ENCODE data around the gene WBP2NL.

Gene WBP2NL

DNA sequence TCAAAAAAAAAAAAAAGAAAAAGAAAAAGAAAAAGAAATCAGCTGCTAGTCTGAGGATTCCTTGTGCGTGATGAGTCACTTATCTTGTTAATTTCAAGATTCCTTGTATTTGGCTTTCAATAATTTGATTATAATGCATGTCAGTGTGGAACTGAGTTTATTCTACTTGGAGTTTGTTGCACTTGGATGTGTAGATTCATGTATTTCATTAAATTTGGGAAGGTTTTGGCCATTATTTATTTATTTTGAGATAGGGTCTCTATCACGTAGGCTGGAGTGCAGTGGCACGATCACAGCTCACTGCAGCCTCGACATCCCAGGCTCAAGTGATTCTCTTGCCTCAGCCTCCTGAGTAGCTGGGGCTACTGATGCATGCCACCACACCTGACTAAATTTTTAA lies 14.8 kb downstream of the WBP2NL start:
- Histone ChIP-seq H3K4me3 (ENCODE audit: low read length, poor library complexity, severe bottlenecking) (no peak overlapping the region), H3K9me3 (ENCODE audit: insufficient read depth, low read depth, low read length) (peaks cover 9% of the 10 kb centered on the region; the same call in 1 of the 2 replicates), H3K79me2 (ENCODE audit: insufficient read depth, low read length) (no peaks in the 10 kb centered on the region), H3K9ac (ENCODE audit: low read depth, low read length, poor library complexity, severe bottlenecking) (no peak overlapping the region), H2AFZ (ENCODE audit: low read length) (no peak overlapping the region), H3F3A (ENCODE audit: low read depth) (no peaks in the 10 kb centered on the region), H3K4me1 (ENCODE audit: insufficient read depth, low read length, poor library complexity, severe bottlenecking) (no peaks in the 10 kb centered on the region), H4K20me1 (ENCODE audit: insufficient read depth, low read length, poor library complexity, severe bottlenecking) (no peaks in the 10 kb centered on the region), H3K36me3 (ENCODE audit: insufficient read depth, low read length) (no peaks in the 10 kb centered on the region), H3K9me2 (replicated peaks; ENCODE audit: low read depth, low read length) (no peaks in the 10 kb centered on the region), H3K27me3 (ENCODE audit: insufficient read depth, low read length, poor library complexity, severe bottlenecking) (no peaks in the 10 kb centered on the region), H3K4me2 (ENCODE audit: low read depth, low read length, poor library complexity, severe bottlenecking) (no peak overlapping the region)
- TF ChIP-seq, protein P1, sequence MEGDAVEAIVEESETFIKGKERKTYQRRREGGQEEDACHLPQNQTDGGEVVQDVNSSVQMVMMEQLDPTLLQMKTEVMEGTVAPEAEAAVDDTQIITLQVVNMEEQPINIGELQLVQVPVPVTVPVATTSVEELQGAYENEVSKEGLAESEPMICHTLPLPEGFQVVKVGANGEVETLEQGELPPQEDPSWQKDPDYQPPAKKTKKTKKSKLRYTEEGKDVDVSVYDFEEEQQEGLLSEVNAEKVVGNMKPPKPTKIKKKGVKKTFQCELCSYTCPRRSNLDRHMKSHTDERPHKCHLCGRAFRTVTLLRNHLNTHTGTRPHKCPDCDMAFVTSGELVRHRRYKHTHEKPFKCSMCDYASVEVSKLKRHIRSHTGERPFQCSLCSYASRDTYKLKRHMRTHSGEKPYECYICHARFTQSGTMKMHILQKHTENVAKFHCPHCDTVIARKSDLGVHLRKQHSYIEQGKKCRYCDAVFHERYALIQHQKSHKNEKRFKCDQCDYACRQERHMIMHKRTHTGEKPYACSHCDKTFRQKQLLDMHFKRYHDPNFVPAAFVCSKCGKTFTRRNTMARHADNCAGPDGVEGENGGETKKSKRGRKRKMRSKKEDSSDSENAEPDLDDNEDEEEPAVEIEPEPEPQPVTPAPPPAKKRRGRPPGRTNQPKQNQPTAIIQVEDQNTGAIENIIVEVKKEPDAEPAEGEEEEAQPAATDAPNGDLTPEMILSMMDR (conservative IDR thresholded peaks at IDR 0.05; ENCODE audit: low read length) = no peak
- TF ChIP-seq EZH2phosphoT487 (IDR thresholded peaks at IDR 0.05; ENCODE audit: borderline replicate concordance) = no peak

DNA sequence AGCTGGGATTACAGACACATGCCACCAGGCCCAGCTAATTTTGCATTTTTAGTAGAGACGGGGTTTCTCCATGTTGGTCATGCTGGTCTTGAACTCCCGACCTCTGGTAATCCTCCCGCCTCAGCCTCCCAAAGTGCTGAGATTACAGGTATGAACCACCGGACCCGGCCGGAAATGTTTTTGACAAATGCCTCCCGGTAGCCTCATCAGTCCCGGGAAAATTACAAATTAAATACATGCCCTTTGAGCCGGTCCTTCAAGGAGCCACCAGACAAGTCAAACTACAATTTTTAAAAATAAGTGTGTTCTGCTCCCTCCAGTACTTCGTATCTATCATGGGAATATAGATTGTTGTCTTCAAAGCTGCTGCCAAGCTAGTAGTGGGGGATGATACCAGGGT lies 17.5 kb downstream of the WBP2NL start:
- no peaks in the 10 kb centered on the region for H3K4me1 ChIP-seq (ENCODE audit: insufficient read depth, low read length, poor library complexity, severe bottlenecking)
- H3K79me2 ChIP-seq (ENCODE audit: insufficient read depth, low read length) = no peaks in the 10 kb centered on the region
- TF ChIP-seq EZH2phosphoT487 (IDR thresholded peaks at IDR 0.05; ENCODE audit: borderline replicate concordance) = no peak
- TF ChIP-seq, protein P1 (conservative IDR thresholded peaks at IDR 0.05; ENCODE audit: low read length) = no peak
- H3K4me2 ChIP-seq (ENCODE audit: low read depth, low read length, poor library complexity, severe bottlenecking) = no peak overlapping the region
- no peak overlapping the region for H3K4me3 ChIP-seq (ENCODE audit: low read length, poor library complexity, severe bottlenecking)
- H3K9ac ChIP-seq (ENCODE audit: low read depth, low read length, poor library complexity, severe bottlenecking) = no peak overlapping the region
- peaks cover under 1% of the 10 kb centered on the region; the same call in 1 of the 2 replicates for H3K9me3 ChIP-seq (ENCODE audit: insufficient read depth, low read depth, low read length)
- no peaks in the 10 kb centered on the region for H3K36me3 ChIP-seq (ENCODE audit: insufficient read depth, low read length)
- H3F3A ChIP-seq (ENCODE audit: low read depth) = no peaks in the 10 kb centered on the region
- no peaks in the 10 kb centered on the region for H3K9me2 ChIP-seq (replicated peaks; ENCODE audit: low read depth, low read length)
- H2AFZ ChIP-seq (ENCODE audit: low read length) = no peak overlapping the region
- H4K20me1 ChIP-seq (ENCODE audit: insufficient read depth, low read length, poor library complexity, severe bottlenecking) = no peaks in the 10 kb centered on the region
- no peaks in the 10 kb centered on the region for H3K27me3 ChIP-seq (ENCODE audit: insufficient read depth, low read length, poor library complexity, severe bottlenecking)

DNA sequence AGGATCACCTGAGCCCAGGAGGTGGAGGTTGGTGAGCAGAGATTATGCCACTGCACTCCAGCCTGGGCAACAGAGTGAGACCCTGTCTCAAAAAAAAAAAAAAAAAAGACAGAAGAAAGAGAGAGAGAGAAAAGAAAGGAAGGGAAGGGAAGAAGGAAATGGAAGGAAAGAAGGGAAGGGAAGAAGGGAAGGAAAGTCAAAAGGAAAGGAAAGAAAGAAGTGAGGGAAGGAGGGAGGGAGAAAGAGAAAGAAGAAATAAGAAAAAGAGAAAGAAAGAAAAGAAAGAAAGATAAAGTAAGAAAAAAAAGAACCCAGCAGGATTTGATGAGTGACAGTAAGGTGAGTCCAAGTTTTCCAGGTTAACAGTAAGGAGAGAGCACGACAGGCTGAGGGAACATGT lies 19.6 kb downstream of the WBP2NL start:
- H3K9me3 ChIP-seq (ENCODE audit: insufficient read depth, low read depth, low read length) = no peaks in the 10 kb centered on the region
- no peak overlapping the region for H3K4me2 ChIP-seq (ENCODE audit: low read depth, low read length, poor library complexity, severe bottlenecking)
- no peaks in the 10 kb centered on the region for H4K20me1 ChIP-seq (ENCODE audit: insufficient read depth, low read length, poor library complexity, severe bottlenecking)
- H3K27me3 ChIP-seq (ENCODE audit: insufficient read depth, low read length, poor library complexity, severe bottlenecking) = no peaks in the 10 kb centered on the region
- TF ChIP-seq, protein P1 (conservative IDR thresholded peaks at IDR 0.05; ENCODE audit: low read length) = no peak
- TF ChIP-seq EZH2phosphoT487 (IDR thresholded peaks at IDR 0.05; ENCODE audit: borderline replicate concordance) = no peak
- H3K9ac ChIP-seq (ENCODE audit: low read depth, low read length, poor library complexity, severe bottlenecking) = no peak overlapping the region
- no peaks in the 10 kb centered on the region for H3K4me1 ChIP-seq (ENCODE audit: insufficient read depth, low read length, poor library complexity, severe bottlenecking)
- no peaks in the 10 kb centered on the region for H3K9me2 ChIP-seq (replicated peaks; ENCODE audit: low read depth, low read length)
- no peak overlapping the region for H2AFZ ChIP-seq (ENCODE audit: low read length)
- H3K4me3 ChIP-seq (ENCODE audit: low read length, poor library complexity, severe bottlenecking) = no peak overlapping the region
- H3F3A ChIP-seq (ENCODE audit: low read depth) = no peaks in the 10 kb centered on the region
- no peaks in the 10 kb centered on the region for H3K79me2 ChIP-seq (ENCODE audit: insufficient read depth, low read length)
- H3K36me3 ChIP-seq (ENCODE audit: insufficient read depth, low read length) = no peaks in the 10 kb centered on the region
